ENCODE data around the gene EMID1. TPM values are rescaled to one million over a fixed set of nuclear protein-coding genes. Genes with fewer than 3 reads are reported as not detected.

EMID1 gene
- total RNA-seq, 5 donors from 2014 or later (not counting 1 experiment from before 2014, with no cell fraction given) = 0.32 to 1.5 (median 0.76) TPM

DNA sequence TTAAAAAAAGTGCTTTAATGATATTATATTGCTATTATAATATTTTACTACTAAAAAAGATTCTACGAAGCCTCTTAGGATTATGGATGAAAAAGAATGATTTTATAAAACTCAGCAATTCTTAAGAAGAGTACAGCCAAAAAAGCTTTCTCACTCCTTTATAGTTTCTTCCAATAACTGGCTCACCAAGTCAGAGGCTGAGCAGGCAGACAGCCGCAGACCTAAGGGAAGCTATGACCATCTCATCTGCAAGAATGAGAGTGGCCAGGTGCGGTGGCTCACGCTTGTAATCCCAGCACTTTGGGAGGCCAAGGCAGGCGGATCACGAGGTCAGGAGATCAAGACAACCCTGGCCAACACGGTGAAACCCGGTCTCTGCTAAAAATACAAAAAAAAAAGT is 12.7 kb upstream of the EMID1 start:
- Histone ChIP-seq H3K27ac (ENCODE audit: low read length) (no peak overlapping the region), H3K27me3 (replicated peaks in 1 of 2; ENCODE audit: control insufficient read depth in 2 of 2, extremely low read depth in 1 of 2, insufficient read depth in 2 of 2, low read length in 1 of 2) (peaks cover 0 to 5% of the 10 kb centered on the region in 2 experiments), H3K4me3 (ENCODE audit: control insufficient read depth in 1 of 2, extremely low read depth in 1 of 2, low read length in 1 of 2) (no peak overlapping the region), H3K4me1 (ENCODE audit: control insufficient read depth in 1 of 2, extremely low read depth in 1 of 2, insufficient read depth in 2 of 2, low read length in 2 of 2) (no peaks in the 10 kb centered on the region), H3K36me3 (ENCODE audit: control insufficient read depth in 2 of 2, extremely low read depth in 1 of 2, insufficient read depth in 1 of 2, low read length in 1 of 2) (no peaks in the 10 kb centered on the region), H3K9me3 (no peaks in the 10 kb centered on the region)
- Mint-ChIP-seq H3K27ac (no peak overlapping the region), H3K27me3 (peaks cover 0 to 9% of the 10 kb centered on the region in 2 donors), H3K4me3 (no peak overlapping the region), H3K9me3 (peaks cover 0 to 3% (median 0%) of the 10 kb centered on the region in 3 donors), H3K4me1 (no peaks in the 10 kb centered on the region), H3K36me3 (no peaks in the 10 kb centered on the region)
- ATAC-seq (replicated peaks in 1 of 4) (no peak), DNase-seq (no peak)
- POLR2A ChIA-PET = no interaction called here
- CTCF ChIA-PET = no interaction called here
- WGBS (ENCODE audit: insufficient coverage) = 97% methylated on average over 7 of the region's 8 CpGs

DNA sequence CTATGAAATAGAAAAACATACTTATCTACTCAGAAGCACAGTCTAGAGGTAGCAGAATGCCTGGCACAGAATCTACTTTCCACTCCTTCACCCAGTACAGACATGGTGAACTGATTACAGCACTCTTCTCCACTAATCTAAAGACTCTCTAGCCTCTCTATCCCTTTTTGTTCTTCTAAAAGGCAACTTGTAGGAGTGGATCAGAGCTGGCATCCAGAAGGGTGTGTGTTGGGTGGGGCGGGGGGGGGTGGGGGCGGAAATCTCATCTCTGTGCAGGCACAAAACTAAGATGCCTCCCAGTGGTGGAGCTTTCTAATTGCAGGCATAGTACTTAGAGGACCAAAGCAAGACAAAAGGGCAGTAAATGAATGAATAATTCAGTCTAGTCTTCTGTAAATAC is 11.5 kb upstream of the EMID1 start:
- WGBS (ENCODE audit: insufficient coverage) = no CpG with 5 or more reads among the region's 2 CpGs
- ATAC-seq (replicated peaks in 1 of 4) (no peak), DNase-seq (no peak)
- POLR2A ChIA-PET = interaction anchor here in 1 of 2 donors (0.5 kb wide), 1 partner anchor 99 kb away, joined by 5 read pairs; no protein-coding TSS in a partner anchor
- peaks cover 0 to 10% of the 10 kb centered on the region in 2 donors for H3K27me3 Mint-ChIP-seq
- no peaks in the 10 kb centered on the region for H3K4me1 ChIP-seq (ENCODE audit: control insufficient read depth in 1 of 2, extremely low read depth in 1 of 2, insufficient read depth in 2 of 2, low read length in 2 of 2)
- H3K36me3 ChIP-seq (ENCODE audit: control insufficient read depth in 2 of 2, extremely low read depth in 1 of 2, insufficient read depth in 1 of 2, low read length in 1 of 2) = no peaks in the 10 kb centered on the region
- H3K27me3 ChIP-seq (replicated peaks in 1 of 2; ENCODE audit: control insufficient read depth in 2 of 2, extremely low read depth in 1 of 2, insufficient read depth in 2 of 2, low read length in 1 of 2) = peaks cover 0 to 2% of the 10 kb centered on the region in 2 experiments
- H3K4me3 Mint-ChIP-seq = no peak overlapping the region
- no peaks in the 10 kb centered on the region for H3K9me3 ChIP-seq
- CTCF ChIA-PET = no interaction called here
- H3K27ac ChIP-seq (ENCODE audit: low read length) = no peak overlapping the region
- H3K4me3 ChIP-seq (ENCODE audit: control insufficient read depth in 1 of 2, extremely low read depth in 1 of 2, low read length in 1 of 2) = no peak overlapping the region
- H3K27ac Mint-ChIP-seq = no peak overlapping the region
- no peaks in the 10 kb centered on the region for H3K36me3 Mint-ChIP-seq
- peaks cover 0 to 3% (median 0%) of the 10 kb centered on the region in 3 donors for H3K9me3 Mint-ChIP-seq
- no peaks in the 10 kb centered on the region for H3K4me1 Mint-ChIP-seq

GRCh38 chr22:29195118-29195963 is 10.4 kb upstream of the EMID1 start:
- 88% methylated on average over 4 of the region's 8 CpGs for WGBS (ENCODE audit: insufficient coverage)
- Mint-ChIP-seq H3K27ac (no peak overlapping the region), H3K4me1 (no peaks in the 10 kb centered on the region), H3K27me3 (peaks cover 5 to 19% of the 10 kb centered on the region in 2 donors), H3K9me3 (peaks cover 0 to 3% (median 0%) of the 10 kb centered on the region in 3 donors), H3K4me3 (no peak overlapping the region), H3K36me3 (no peaks in the 10 kb centered on the region)
- CTCF ChIA-PET = no interaction called here
- no peak overlapping the region for H3K4me3 ChIP-seq (ENCODE audit: control insufficient read depth in 1 of 2, extremely low read depth in 1 of 2, low read length in 1 of 2)
- H3K4me1 ChIP-seq (ENCODE audit: control insufficient read depth in 1 of 2, extremely low read depth in 1 of 2, insufficient read depth in 2 of 2, low read length in 2 of 2) = no peaks in the 10 kb centered on the region
- H3K27ac ChIP-seq (ENCODE audit: low read length) = no peak overlapping the region
- H3K9me3 ChIP-seq = no peaks in the 10 kb centered on the region
- no peak for DNase-seq
- no peak for ATAC-seq (replicated peaks in 1 of 4)
- no peaks in the 10 kb centered on the region for H3K36me3 ChIP-seq (ENCODE audit: control insufficient read depth in 2 of 2, extremely low read depth in 1 of 2, insufficient read depth in 1 of 2, low read length in 1 of 2)
- peaks cover 0 to 10% of the 10 kb centered on the region in 2 experiments for H3K27me3 ChIP-seq (replicated peaks in 1 of 2; ENCODE audit: control insufficient read depth in 2 of 2, extremely low read depth in 1 of 2, insufficient read depth in 2 of 2, low read length in 1 of 2)
- POLR2A ChIA-PET = no interaction called here

GRCh38 chr22:29195964-29196666 is 9.6 kb upstream of the EMID1 start:
- POLR2A ChIA-PET = no interaction called here
- ATAC-seq (replicated peaks in 1 of 4) = no peak

GRCh38 chr22:29197096-29197495 is 8.6 kb upstream of the EMID1 start:
- H3K4me3 Mint-ChIP-seq = no peak overlapping the region
- H3K36me3 ChIP-seq (ENCODE audit: control insufficient read depth in 2 of 2, extremely low read depth in 1 of 2, insufficient read depth in 1 of 2, low read length in 1 of 2) = no peaks in the 10 kb centered on the region
- H3K27ac Mint-ChIP-seq = no peak overlapping the region
- H3K9me3 ChIP-seq = no peaks in the 10 kb centered on the region
- CTCF ChIA-PET = no interaction called here
- POLR2A ChIA-PET = no interaction called here
- peaks cover 14 to 27% of the 10 kb centered on the region in 2 donors for H3K27me3 Mint-ChIP-seq
- H3K4me1 Mint-ChIP-seq = peaks cover 3 to 10% (median 7%) of the 10 kb centered on the region in 3 donors
- ATAC-seq (replicated peaks in 1 of 4) (no peak), DNase-seq (no peak)
- WGBS (ENCODE audit: insufficient coverage) = no CpG with 5 or more reads among the region's 3 CpGs
- no peak overlapping the region for H3K27ac ChIP-seq (ENCODE audit: low read length)
- peaks cover 0 to 3% (median 0%) of the 10 kb centered on the region in 3 donors for H3K9me3 Mint-ChIP-seq
- no peaks in the 10 kb centered on the region for H3K36me3 Mint-ChIP-seq
- H3K4me3 ChIP-seq (ENCODE audit: control insufficient read depth in 1 of 2, extremely low read depth in 1 of 2, low read length in 1 of 2) = no peak overlapping the region
- H3K27me3 ChIP-seq (replicated peaks in 1 of 2; ENCODE audit: control insufficient read depth in 2 of 2, extremely low read depth in 1 of 2, insufficient read depth in 2 of 2, low read length in 1 of 2) = peaks cover 0 to 23% of the 10 kb centered on the region in 2 experiments
- H3K4me1 ChIP-seq (ENCODE audit: control insufficient read depth in 1 of 2, extremely low read depth in 1 of 2, insufficient read depth in 2 of 2, low read length in 2 of 2) = peaks cover 2 to 6% of the 10 kb centered on the region in 2 experiments

More at GRCh38 chr22:29195964-29196666, 9.6 kb upstream of the EMID1 start:
- Histone ChIP-seq H3K9me3 (no peaks in the 10 kb centered on the region), H3K27me3 (replicated peaks in 1 of 2; ENCODE audit: control insufficient read depth in 2 of 2, extremely low read depth in 1 of 2, insufficient read depth in 2 of 2, low read length in 1 of 2) (peaks cover 0 to 18% of the 10 kb centered on the region in 2 experiments), H3K4me3 (ENCODE audit: control insufficient read depth in 1 of 2, extremely low read depth in 1 of 2, low read length in 1 of 2) (no peak overlapping the region), H3K27ac (ENCODE audit: low read length) (no peak overlapping the region), H3K36me3 (ENCODE audit: control insufficient read depth in 2 of 2, extremely low read depth in 1 of 2, insufficient read depth in 1 of 2, low read length in 1 of 2) (no peaks in the 10 kb centered on the region), H3K4me1 (ENCODE audit: control insufficient read depth in 1 of 2, extremely low read depth in 1 of 2, insufficient read depth in 2 of 2, low read length in 2 of 2) (no peaks in the 10 kb centered on the region)
- no peak overlapping the region for H3K27ac Mint-ChIP-seq
- H3K9me3 Mint-ChIP-seq = peaks cover 0 to 3% (median 0%) of the 10 kb centered on the region in 3 donors
- H3K36me3 Mint-ChIP-seq = no peaks in the 10 kb centered on the region
- no peak overlapping the region for H3K4me3 Mint-ChIP-seq
- WGBS (ENCODE audit: insufficient coverage) = 70% methylated on average over 10 of the region's 10 CpGs
- CTCF ChIA-PET = no interaction called here
- H3K27me3 Mint-ChIP-seq = peaks cover 10 to 23% of the 10 kb centered on the region in 2 donors
- peaks cover 0 to 2% (median 0%) of the 10 kb centered on the region in 3 donors for H3K4me1 Mint-ChIP-seq
- no peak for DNase-seq

DNA sequence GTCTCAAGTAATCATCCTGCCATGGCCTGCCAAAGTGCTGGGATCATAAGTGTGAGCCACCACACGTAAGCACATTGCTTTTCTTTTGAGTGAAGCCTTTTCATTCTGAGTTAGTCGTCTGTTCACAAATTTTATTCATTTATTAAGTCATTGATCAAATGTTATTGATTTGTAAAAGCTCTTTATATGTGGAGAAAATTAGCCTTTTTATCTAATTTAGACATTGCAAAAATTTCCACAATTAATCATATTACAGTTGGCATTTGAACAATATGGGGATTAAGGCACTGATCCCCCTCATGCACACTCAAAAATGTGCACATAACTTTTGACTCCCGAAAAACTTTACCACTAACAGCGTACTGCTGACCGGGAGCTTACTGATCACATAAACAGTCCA is 7.5 kb upstream of the EMID1 start:
- no peaks in the 10 kb centered on the region for H3K36me3 ChIP-seq (ENCODE audit: control insufficient read depth in 2 of 2, extremely low read depth in 1 of 2, insufficient read depth in 1 of 2, low read length in 1 of 2)
- POLR2A ChIA-PET = no interaction called here
- H3K9me3 Mint-ChIP-seq = peaks cover 0 to 3% (median 0%) of the 10 kb centered on the region in 3 donors
- H3K27ac ChIP-seq (ENCODE audit: low read length) = no peak overlapping the region
- peaks cover 0 to 33% of the 10 kb centered on the region in 2 experiments for H3K27me3 ChIP-seq (replicated peaks in 1 of 2; ENCODE audit: control insufficient read depth in 2 of 2, extremely low read depth in 1 of 2, insufficient read depth in 2 of 2, low read length in 1 of 2)
- no peak overlapping the region for H3K4me3 ChIP-seq (ENCODE audit: control insufficient read depth in 1 of 2, extremely low read depth in 1 of 2, low read length in 1 of 2)
- peaks cover 14 to 31% of the 10 kb centered on the region in 2 donors for H3K27me3 Mint-ChIP-seq
- ATAC-seq (replicated peaks in 1 of 4) = no peak
- CTCF ChIA-PET = no interaction called here
- H3K27ac Mint-ChIP-seq = no peak overlapping the region
- H3K4me1 ChIP-seq (ENCODE audit: control insufficient read depth in 1 of 2, extremely low read depth in 1 of 2, insufficient read depth in 2 of 2, low read length in 2 of 2) = peaks cover 5 to 18% of the 10 kb centered on the region in 2 experiments
- no peak overlapping the region for H3K4me3 Mint-ChIP-seq
- no peaks in the 10 kb centered on the region for H3K9me3 ChIP-seq
- 100% methylated on average over 3 of the region's 5 CpGs for WGBS (ENCODE audit: insufficient coverage)
- DNase-seq = no peak
- peaks cover 12 to 18% (median 15%) of the 10 kb centered on the region in 3 donors for H3K4me1 Mint-ChIP-seq
- H3K36me3 Mint-ChIP-seq = no peaks in the 10 kb centered on the region
